ENCODE data around the gene SLC31A1. TPM values are rescaled to one million over a fixed set of nuclear protein-coding genes. Genes with fewer than 3 reads are reported as not detected.
"Not testable (repeated sequence)": the region's sequence is repeated elsewhere in the genome, so short reads cannot be mapped to it uniquely, and the experiment has no call there.

The SLC31A1 gene
- total RNA-seq, 2 donors from 2014 or later = 11.5 to 14.8 TPM

DNA sequence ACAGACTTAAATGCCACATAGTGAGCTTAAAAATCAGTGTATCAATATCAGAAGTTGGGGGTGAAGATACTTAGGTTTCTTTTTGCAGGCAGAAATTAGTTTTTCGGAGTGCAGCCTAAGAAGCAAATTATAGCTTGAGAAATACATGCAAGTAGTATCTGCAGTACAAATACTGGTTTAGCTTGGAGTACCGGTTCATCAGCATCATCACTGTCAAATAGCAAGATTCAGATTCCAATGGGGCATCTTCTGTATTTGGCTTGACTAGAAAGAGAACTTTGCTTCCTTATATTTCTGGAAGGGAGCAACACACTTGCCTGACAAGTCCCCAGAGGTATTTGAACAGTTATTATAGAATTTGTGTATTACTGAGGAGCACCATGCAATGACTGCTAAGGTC, 19.8 kb downstream of the SLC31A1 start:
- no peak overlapping the region for H3K27ac Mint-ChIP-seq
- ATAC-seq (no peak), DNase-seq (ENCODE audit: low spot score in 2 of 2) (no peak)
- H3K9me3 Mint-ChIP-seq = no peaks in the 10 kb centered on the region
- H3K36me3 Mint-ChIP-seq = no peaks in the 10 kb centered on the region

DNA sequence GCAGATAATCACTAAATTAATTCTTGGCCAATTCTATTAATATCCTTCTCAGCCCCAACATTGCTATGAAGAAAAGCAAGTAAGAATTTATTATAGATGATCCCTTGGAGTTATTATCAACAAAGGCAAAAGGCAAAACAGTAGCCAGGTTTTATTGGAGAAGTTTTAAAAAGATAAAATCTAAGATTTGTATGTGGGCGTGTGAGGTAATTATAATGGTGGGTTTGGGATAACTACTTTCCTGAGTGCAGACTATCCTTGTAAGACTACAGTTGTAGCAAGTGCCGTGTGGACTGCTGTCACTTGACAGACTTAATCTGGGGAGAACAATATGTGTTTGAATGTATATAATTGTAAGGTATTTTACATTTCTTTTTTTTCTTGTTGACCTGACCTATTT, 23.2 kb downstream of the SLC31A1 start:
- no peak for ATAC-seq
- H3K9me3 Mint-ChIP-seq = no peaks in the 10 kb centered on the region
- H3K36me3 Mint-ChIP-seq = peaks cover 0 to 8% of the 10 kb centered on the region in 2 donors
- H3K27ac Mint-ChIP-seq = no peak overlapping the region
- no peak for DNase-seq (ENCODE audit: low spot score in 2 of 2)

- H3K9me3 Mint-ChIP-seq = no peaks in the 10 kb centered on the region
- peaks cover 0 to 8% of the 10 kb centered on the region in 2 donors for H3K36me3 Mint-ChIP-seq
- no peak overlapping the region for H3K27ac Mint-ChIP-seq
- ATAC-seq (no peak), DNase-seq (ENCODE audit: low spot score in 2 of 2) (no peak)
Measured at GRCh38 chr9:113245894-113246293, 24.6 kb downstream of the SLC31A1 start.

DNA sequence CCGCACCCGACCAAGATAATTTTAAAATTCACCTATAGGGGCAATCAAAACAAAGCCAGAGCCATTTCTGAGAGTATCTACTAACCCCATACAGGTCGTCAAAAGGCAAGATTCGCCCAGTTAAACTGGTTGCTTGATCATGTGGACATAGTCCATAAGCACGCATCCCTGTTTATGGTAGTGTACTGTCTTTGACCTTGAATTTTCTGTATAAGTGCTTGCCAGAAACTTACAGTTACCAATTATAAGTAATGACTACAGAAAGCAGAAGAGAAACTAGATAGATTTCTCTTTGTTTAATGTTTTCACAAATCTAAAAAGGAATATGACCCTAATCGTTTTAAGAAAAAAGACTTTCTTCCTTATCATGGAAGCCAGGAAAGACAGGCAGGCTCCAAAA, 25.6 kb downstream of the SLC31A1 start:
- Mint-ChIP-seq H3K9me3 (no peaks in the 10 kb centered on the region), H3K36me3 (peaks cover 0 to 8% of the 10 kb centered on the region in 2 donors), H3K27ac (no peak overlapping the region)
- DNase-seq (ENCODE audit: low spot score in 2 of 2) (no peak), ATAC-seq (no peak)

- ATAC-seq (no peak), DNase-seq (ENCODE audit: low spot score in 2 of 2) (no peak)
- H3K27ac Mint-ChIP-seq = no peak overlapping the region
- peaks cover 0 to 8% of the 10 kb centered on the region in 2 donors for H3K36me3 Mint-ChIP-seq
- H3K9me3 Mint-ChIP-seq = no peaks in the 10 kb centered on the region
Measured at GRCh38 chr9:113247640-113248039, 26.3 kb downstream of the SLC31A1 start.

GRCh38 chr9:113249661-113250060, 28.3 kb downstream of the SLC31A1 start:
- H3K27ac Mint-ChIP-seq; DNase-seq (ENCODE audit: low spot score in 2 of 2); H3K36me3 Mint-ChIP-seq; ATAC-seq; H3K9me3 Mint-ChIP-seq: not testable (repeated sequence)

GRCh38 chr9:113250807-113251206, 29.5 kb downstream of the SLC31A1 start:
- no peak for ATAC-seq
- no peak for DNase-seq (ENCODE audit: low spot score in 2 of 2)
- Mint-ChIP-seq H3K27ac (no peak overlapping the region), H3K36me3 (peaks cover 0 to 8% of the 10 kb centered on the region in 2 donors), H3K9me3 (no peaks in the 10 kb centered on the region)

DNA sequence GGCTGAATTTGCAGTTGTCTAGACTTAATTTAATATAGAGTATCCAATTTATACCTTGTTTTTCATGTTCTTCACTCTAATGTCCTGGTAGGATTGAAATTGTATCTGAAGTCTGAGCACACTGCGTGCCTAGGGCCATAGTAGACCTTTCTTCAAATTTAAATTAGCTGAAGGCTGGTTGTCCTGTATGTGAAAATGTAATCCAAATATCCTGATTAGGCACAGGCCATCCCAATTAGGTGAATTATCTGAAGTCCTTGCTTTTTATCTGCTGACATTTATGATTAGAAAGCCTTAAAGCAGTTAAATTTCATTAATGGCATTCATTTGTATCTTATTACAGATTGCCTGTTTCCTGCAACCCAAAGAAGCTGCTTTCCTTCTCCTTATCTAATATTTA, 33.6 kb downstream of the SLC31A1 start:
- no peaks in the 10 kb centered on the region for H3K9me3 Mint-ChIP-seq
- ATAC-seq = no peak
- peaks cover 0 to 12% of the 10 kb centered on the region in 2 donors for H3K36me3 Mint-ChIP-seq
- DNase-seq (ENCODE audit: low spot score in 2 of 2) = no peak
- no peak overlapping the region for H3K27ac Mint-ChIP-seq

- peaks cover 0 to 17% of the 10 kb centered on the region in 2 donors for H3K36me3 Mint-ChIP-seq
- ATAC-seq = no peak
- no peaks in the 10 kb centered on the region for H3K9me3 Mint-ChIP-seq
- H3K27ac Mint-ChIP-seq = no peak overlapping the region
- DNase-seq (ENCODE audit: low spot score in 2 of 2) = no peak
Measured at GRCh38 chr9:113255438-113255837, 34.1 kb downstream of the SLC31A1 start.

DNA sequence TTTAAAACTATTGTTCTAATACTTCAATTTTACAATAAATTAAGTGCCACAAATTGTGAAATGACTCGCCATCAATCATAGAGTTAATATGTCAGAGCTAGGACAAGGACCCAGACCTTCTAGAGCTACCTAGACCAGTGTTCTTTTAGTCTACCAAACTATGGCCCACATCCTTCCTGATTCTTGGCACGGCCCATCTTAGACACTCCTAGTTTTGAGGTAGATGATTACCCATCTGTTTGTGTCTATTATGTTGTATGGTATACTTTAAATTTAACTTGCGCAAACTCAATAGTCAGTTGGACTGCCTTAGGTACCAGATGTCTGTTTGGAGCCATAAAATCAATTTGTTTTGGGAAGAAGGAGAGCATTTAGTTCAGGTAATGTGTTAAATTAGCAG, 36.5 kb downstream of the SLC31A1 start:
- H3K36me3 Mint-ChIP-seq = peaks cover 0 to 19% of the 10 kb centered on the region in 2 donors
- no peak for DNase-seq (ENCODE audit: low spot score in 2 of 2)
- H3K27ac Mint-ChIP-seq = no peak overlapping the region
- no peaks in the 10 kb centered on the region for H3K9me3 Mint-ChIP-seq
- ATAC-seq = no peak

GRCh38 chr9:113258282-113258681, 36.9 kb downstream of the SLC31A1 start:
- peaks cover 0 to 19% of the 10 kb centered on the region in 2 donors for H3K36me3 Mint-ChIP-seq
- H3K9me3 Mint-ChIP-seq = no peaks in the 10 kb centered on the region
- ATAC-seq = no peak

DNA sequence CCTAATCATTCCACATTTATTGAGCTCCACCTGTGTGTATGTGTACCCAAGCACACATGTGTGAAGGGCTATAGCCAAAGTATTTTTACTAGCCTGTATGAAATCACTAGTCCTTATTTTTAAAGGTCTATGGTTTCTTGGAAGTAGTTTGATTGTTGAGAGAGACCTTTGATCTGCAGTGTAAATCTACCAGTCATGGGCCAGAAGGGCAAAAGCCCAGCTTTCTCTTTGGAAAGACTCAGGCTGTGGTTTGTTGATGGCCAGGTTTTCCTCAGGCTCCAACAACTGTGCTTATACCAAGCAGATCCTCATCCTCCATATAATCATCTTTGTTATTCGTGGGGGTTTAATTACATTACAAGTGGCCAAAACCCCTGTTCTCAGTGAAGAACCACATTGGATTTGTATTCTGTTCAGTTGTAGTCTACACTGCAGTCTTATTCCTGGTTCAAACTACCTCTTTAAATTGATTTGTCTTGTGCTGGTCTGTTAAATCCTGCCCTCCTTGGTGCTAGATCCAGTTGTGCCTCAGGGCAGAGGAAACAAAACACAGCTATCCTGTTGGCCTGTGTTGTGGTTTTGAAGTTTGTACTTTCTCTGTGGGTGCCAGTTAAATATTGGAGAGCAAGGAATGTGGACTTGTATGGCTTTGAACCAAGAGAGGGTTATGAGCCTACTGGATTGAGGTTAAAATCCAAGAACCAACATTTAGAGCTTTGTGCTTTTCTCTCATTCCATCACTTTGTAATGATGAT, 40.8 kb downstream of the SLC31A1 start:
- Mint-ChIP-seq H3K36me3 (peaks cover 0 to 19% of the 10 kb centered on the region in 2 donors), H3K27ac (no peak overlapping the region), H3K9me3 (no peaks in the 10 kb centered on the region)
- DNase-seq (ENCODE audit: low spot score in 2 of 2) = no peak
- no peak for ATAC-seq

More at GRCh38 chr9:113258282-113258681, 36.9 kb downstream of the SLC31A1 start:
- H3K27ac Mint-ChIP-seq = no peak overlapping the region
- no peak for DNase-seq (ENCODE audit: low spot score in 2 of 2)

- H3K27ac Mint-ChIP-seq = no peak overlapping the region
- H3K36me3 Mint-ChIP-seq = peaks cover 12 to 18% of the 10 kb centered on the region in 2 donors
- DNase-seq (ENCODE audit: low spot score in 2 of 2) (no peak), ATAC-seq (no peak)
- H3K9me3 Mint-ChIP-seq = no peaks in the 10 kb centered on the region
Measured at GRCh38 chr9:113266174-113266573, 44.8 kb downstream of the SLC31A1 start.

DNA sequence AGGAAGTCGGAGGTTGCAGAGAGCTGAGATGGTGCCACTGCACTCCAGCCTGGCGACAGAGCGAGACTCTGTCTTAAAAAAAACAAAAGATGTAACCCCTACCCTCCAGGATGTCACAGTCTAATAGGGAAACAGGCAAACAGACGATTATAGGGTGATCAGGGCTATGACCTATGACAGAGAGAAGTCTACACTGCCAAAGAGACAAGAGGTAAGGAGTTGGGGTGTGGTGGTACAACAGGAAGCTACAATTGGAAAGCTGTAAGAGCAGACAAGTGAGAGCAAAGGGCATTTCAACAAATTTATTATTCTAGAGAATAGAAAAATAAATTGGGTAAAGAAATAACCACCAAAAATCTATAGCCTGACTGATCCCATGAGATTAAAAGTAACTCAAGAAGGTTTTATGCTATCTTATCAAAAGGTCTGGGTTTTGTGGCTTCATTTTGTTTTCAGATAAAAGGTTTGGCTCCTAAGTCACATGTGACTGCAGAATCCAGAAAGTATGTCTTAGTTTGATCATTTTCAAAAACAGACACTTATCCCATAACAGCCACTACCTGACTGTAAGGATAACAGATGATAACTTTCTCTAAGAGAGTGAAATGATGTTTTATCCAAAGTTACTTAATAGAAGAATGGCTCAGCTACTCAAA, 46.7 kb downstream of the SLC31A1 start:
- H3K27ac Mint-ChIP-seq = peak overlapping the region; percentile 52 to 84
- DNase-seq (ENCODE audit: low spot score in 2 of 2) (no peak), ATAC-seq (no peak)
- H3K9me3 Mint-ChIP-seq = no peaks in the 10 kb centered on the region
- H3K36me3 Mint-ChIP-seq = peaks cover 14 to 18% of the 10 kb centered on the region in 2 donors

DNA sequence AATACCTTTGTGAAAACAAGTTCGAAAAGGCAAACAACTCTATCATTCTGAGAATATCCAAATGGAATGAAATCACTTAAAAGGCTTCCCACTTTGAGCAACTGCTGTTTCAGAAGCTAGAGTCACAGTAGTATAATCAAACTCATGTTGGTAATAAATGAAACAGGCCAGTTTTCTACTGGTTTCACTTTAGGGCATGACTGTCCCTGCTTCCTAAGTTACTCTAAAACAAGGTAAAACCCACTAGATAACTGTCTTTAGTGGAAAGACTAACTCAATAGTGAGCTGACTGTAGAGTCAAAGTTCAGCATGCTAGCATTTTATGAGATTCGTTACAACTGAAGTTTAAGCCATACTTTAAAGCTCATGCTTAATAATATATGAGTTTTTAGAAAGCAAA, 48.0 kb downstream of the SLC31A1 start:
- peak; percentile 92 to 96 for ATAC-seq

DNA sequence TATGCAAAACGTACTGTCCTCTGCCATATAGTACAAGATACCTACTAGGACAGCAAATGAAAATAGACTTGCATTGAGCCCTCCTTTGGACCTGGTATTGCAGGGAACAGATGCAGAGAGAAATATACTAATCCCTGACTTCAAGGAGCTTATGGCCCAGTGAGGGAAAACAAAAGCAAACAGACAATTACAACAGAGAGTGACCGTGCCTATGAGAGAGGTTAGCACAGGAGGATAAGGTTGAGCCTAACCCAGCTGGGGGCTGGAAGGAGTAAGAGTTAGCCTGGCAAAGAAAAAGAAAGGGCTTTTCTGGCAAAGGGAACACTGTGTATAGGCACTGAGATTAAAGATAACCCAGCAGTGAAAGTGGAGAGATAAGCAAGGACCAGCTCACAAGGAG, 48.5 kb downstream of the SLC31A1 start:
- H3K27ac Mint-ChIP-seq = peak overlapping the region; percentile 61 to 81
- peaks cover 18% of the 10 kb centered on the region in 2 donors for H3K36me3 Mint-ChIP-seq
- DNase-seq (ENCODE audit: low spot score in 2 of 2) (no peak), ATAC-seq (no peak)
- H3K9me3 Mint-ChIP-seq = no peaks in the 10 kb centered on the region

More for the DNA sequence above, 48.0 kb downstream of the SLC31A1 start:
- no peaks in the 10 kb centered on the region for H3K9me3 Mint-ChIP-seq
- DNase-seq (ENCODE audit: low spot score in 2 of 2) = no peak
- peaks cover 18% of the 10 kb centered on the region in 2 donors for H3K36me3 Mint-ChIP-seq
- H3K27ac Mint-ChIP-seq = peak overlapping the region; percentile 61 to 81

- no peak overlapping the region for H3K27ac Mint-ChIP-seq
- ATAC-seq = peak; percentile 19 to 28
- peak in 1 of 2 donors; percentile 55 for DNase-seq (ENCODE audit: low spot score in 2 of 2)
Measured at GRCh38 chr9:113274474-113275156, 53.3 kb downstream of the SLC31A1 start.

More at GRCh38 chr9:113274474-113275156, 53.3 kb downstream of the SLC31A1 start:
- H3K9me3 Mint-ChIP-seq = no peaks in the 10 kb centered on the region
- peaks cover 17 to 18% of the 10 kb centered on the region in 2 donors for H3K36me3 Mint-ChIP-seq
